Measurements from ENCODE around the gene ARHGAP1.

DNA sequence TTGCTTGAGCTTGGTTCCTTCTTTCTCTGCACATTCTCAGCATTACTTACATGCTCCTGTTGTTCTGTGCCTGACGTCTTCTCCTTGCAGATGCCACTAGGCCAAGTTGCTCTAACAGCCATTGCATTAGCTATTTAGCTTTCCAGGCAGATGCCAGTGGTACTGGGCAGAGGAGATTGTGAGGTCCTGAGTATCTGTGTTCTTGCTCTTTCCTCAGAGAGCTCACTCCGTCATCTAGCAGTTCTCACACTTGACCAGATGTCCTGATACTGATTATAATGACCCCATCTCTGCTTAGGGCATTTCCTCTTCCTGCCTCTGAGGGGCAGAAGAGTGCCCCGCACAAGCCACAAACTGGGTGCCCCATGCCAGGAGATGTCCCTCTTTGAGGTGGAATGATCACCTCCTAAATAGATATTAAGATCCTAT, 30.7 kb downstream of the ARHGAP1 start:
- TF ChIP-seq EZH2 (IDR thresholded peaks at IDR 0.05; ENCODE audit: borderline replicate concordance, insufficient read depth, low read length, poor library complexity, severe bottlenecking) (no peak), EP300 (conservative IDR thresholded peaks at IDR 0.05; ENCODE audit: poor library complexity, severe bottlenecking) (no peak), TAF1 (IDR thresholded peaks at IDR 0.05; ENCODE audit: low read depth) (no peak)
- TF ChIP-seq, protein P1, sequence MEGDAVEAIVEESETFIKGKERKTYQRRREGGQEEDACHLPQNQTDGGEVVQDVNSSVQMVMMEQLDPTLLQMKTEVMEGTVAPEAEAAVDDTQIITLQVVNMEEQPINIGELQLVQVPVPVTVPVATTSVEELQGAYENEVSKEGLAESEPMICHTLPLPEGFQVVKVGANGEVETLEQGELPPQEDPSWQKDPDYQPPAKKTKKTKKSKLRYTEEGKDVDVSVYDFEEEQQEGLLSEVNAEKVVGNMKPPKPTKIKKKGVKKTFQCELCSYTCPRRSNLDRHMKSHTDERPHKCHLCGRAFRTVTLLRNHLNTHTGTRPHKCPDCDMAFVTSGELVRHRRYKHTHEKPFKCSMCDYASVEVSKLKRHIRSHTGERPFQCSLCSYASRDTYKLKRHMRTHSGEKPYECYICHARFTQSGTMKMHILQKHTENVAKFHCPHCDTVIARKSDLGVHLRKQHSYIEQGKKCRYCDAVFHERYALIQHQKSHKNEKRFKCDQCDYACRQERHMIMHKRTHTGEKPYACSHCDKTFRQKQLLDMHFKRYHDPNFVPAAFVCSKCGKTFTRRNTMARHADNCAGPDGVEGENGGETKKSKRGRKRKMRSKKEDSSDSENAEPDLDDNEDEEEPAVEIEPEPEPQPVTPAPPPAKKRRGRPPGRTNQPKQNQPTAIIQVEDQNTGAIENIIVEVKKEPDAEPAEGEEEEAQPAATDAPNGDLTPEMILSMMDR (IDR thresholded peaks at IDR 0.05; ENCODE audit: poor library complexity, severe bottlenecking): no peak

Measured in neural cell (in vitro differentiated cells).